Smooth muscle cell (in vitro differentiated cells): ENCODE data around the gene DEF6. TPM values are rescaled to one million over a fixed set of nuclear protein-coding genes. Genes with fewer than 3 reads are reported as not detected.
"Not testable (repeated sequence)": the region's sequence is repeated elsewhere in the genome, so short reads cannot be mapped to it uniquely, and the experiment has no call there.

Experiments
- DNase-seq: peaks from one replicate; lab custom pipeline; 2025; ENCODE audit not compliant: unreplicated experiment; lab: John Stamatoyannopoulos, UW
- H2AFZ ChIP-seq: fragments of 200-600 bp; sonication (generic); 2 replicates; pipeline ENCODE4 v1.6.0; 2016; ENCODE audit warnings: antibody characterized with exemption, low read depth, mild to moderate bottlenecking
- H3F3A ChIP-seq: fragments of 200-600 bp; sonication (generic); 2 replicates; pipeline ENCODE4 v1.6.0; 2017; ENCODE audit warnings: antibody characterized with exemption, low read depth
- H3K27ac ChIP-seq: fragments of 200-600 bp; sonication (generic); 2 replicates; pipeline ENCODE4 v1.5.1; 2016; ENCODE audit warnings: low read depth, mild to moderate bottlenecking
- H3K27me3 ChIP-seq: fragments of 200-600 bp; sonication (generic); 2 replicates; pipeline ENCODE4 v1.6.1; 2016; ENCODE audit warnings: low read depth, mild to moderate bottlenecking
- H3K36me3 ChIP-seq: fragments of 200-600 bp; sonication (generic); 2 replicates; pipeline ENCODE4 v1.5.1; 2016; ENCODE audit warnings: low read depth
- H3K4me1 ChIP-seq: fragments of 200-600 bp; sonication (generic); 2 replicates; pipeline ENCODE4 v1.5.1; 2016; ENCODE audit warnings: low read depth
- H3K4me2 ChIP-seq: fragments of 200-600 bp; sonication (generic); 2 replicates; pipeline ENCODE4 v1.6.0; 2016; ENCODE audit warnings: mild to moderate bottlenecking
- H3K4me3 ChIP-seq: fragments of 200-600 bp; sonication (generic); 2 replicates; pipeline ENCODE4 v1.5.1; 2016; ENCODE audit warnings: mild to moderate bottlenecking
- H3K79me2 ChIP-seq: fragments of 200-600 bp; sonication (generic); 2 replicates; pipeline ENCODE4 v1.6.0; 2016; ENCODE audit warnings: low read depth, mild to moderate bottlenecking
- H3K9ac ChIP-seq: fragments of 200-600 bp; sonication (generic); 2 replicates; pipeline ENCODE4 v1.6.0; 2016; ENCODE audit warnings: low read depth
- H3K9me3 ChIP-seq: fragments of 200-600 bp; sonication (generic); replicated peaks from 2 replicates; pipeline ENCODE4 v1.5.1; 2016; ENCODE audit warnings: low read depth
- H4K20me1 ChIP-seq: fragments of 200-600 bp; sonication (generic); 2 replicates; pipeline ENCODE4 v1.6.0; 2016; ENCODE audit warnings: low read depth
- CTCF ChIP-seq: fragments of 200-600 bp; sonication (generic); IDR thresholded peaks from 2 replicates; pipeline ENCODE4 v1.5.1; 2017; ENCODE audit warnings: borderline replicate concordance, mild to moderate bottlenecking, antibody characterized with exemption; ENCODE audit not compliant: insufficient read depth, poor library complexity, severe bottlenecking
- WGBS: methylation state at CpG from one replicate; pipeline ENCODE4 v1.1.7; 2016; ENCODE audit warnings: low lambda C conversion rate; 5-methylcytosine and 5-hydroxymethylcytosine counted together
- polyA plus RNA-seq: library from polyadenylated mRNA; unstranded; fragments of >200 nt; fragmentation: Nextera tagmentation; extraction: Ambion mirVana; gene quantifications from 2 replicates; pipeline ENCODE4 v1.2.1, GENCODE V29; 2016
- total RNA-seq: library from RNA; depleted of rRNA; stranded (reverse); fragments of >200 nt; gene quantifications from 2 replicates; pipeline ENCODE4 v1.2.3, GENCODE V29; 2014

DEF6 gene
- total and polyA plus RNA-seq, 2 experiments from 2014 or later = 2.8 to 3.6 TPM

GRCh38 chr6:35320031-35320410 lies 22.4 kb downstream of the DEF6 start:
- 92% methylated on average over 2 of the region's 2 CpGs for WGBS
- no peak for DNase-seq
- no peak overlapping the region for H3K9ac ChIP-seq
- no peak for TF ChIP-seq CTCF
- no peaks in the 10 kb centered on the region for H3K36me3 ChIP-seq
- H4K20me1 ChIP-seq = no peaks in the 10 kb centered on the region
- no peaks in the 10 kb centered on the region for H3F3A ChIP-seq
- H3K4me1 ChIP-seq = no peaks in the 10 kb centered on the region
- no peaks in the 10 kb centered on the region for H3K79me2 ChIP-seq
- no peak overlapping the region for H2AFZ ChIP-seq
- no peak overlapping the region for H3K4me2 ChIP-seq
- H3K4me3 ChIP-seq = no peak overlapping the region
- H3K9me3 ChIP-seq = no peaks in the 10 kb centered on the region
- peaks cover 18% of the 10 kb centered on the region for H3K27me3 ChIP-seq
- no peak overlapping the region for H3K27ac ChIP-seq

- Histone ChIP-seq H3K9me3 (no peaks in the 10 kb centered on the region), H3F3A (no peaks in the 10 kb centered on the region), H3K27ac (no peak overlapping the region), H3K4me2 (no peak overlapping the region), H3K9ac (no peak overlapping the region), H3K27me3 (peaks cover 15% of the 10 kb centered on the region), H4K20me1 (no peaks in the 10 kb centered on the region), H3K79me2 (no peaks in the 10 kb centered on the region), H3K4me3 (no peak overlapping the region), H2AFZ (no peak overlapping the region), H3K36me3 (no peaks in the 10 kb centered on the region), H3K4me1 (no peaks in the 10 kb centered on the region)
- DNase-seq = no peak
- no peak for TF ChIP-seq CTCF
- WGBS = 91% methylated on average over 8 of the region's 8 CpGs
Observed at GRCh38 chr6:35321091-35321490, 23.5 kb downstream of the DEF6 start.

GRCh38 chr6:35327349-35328027 lies 29.9 kb downstream of the DEF6 start:
- H3K27me3 ChIP-seq = no peaks in the 10 kb centered on the region
- DNase-seq = no peak
- H3K4me3 ChIP-seq = no peak overlapping the region
- H3K9ac ChIP-seq = no peak overlapping the region
- H3F3A ChIP-seq = no peaks in the 10 kb centered on the region
- 42% methylated on average over 7 of the region's 7 CpGs for WGBS
- no peaks in the 10 kb centered on the region for H3K36me3 ChIP-seq
- H2AFZ ChIP-seq = no peak overlapping the region
- H3K4me2 ChIP-seq = no peak overlapping the region
- H3K79me2 ChIP-seq = no peaks in the 10 kb centered on the region
- TF ChIP-seq CTCF = peak; percentile 35
- no peak overlapping the region for H3K27ac ChIP-seq
- no peaks in the 10 kb centered on the region for H4K20me1 ChIP-seq
- no peaks in the 10 kb centered on the region for H3K9me3 ChIP-seq
- H3K4me1 ChIP-seq = no peaks in the 10 kb centered on the region

GRCh38 chr6:35328108-35328723 lies 30.6 kb downstream of the DEF6 start:
- no peak overlapping the region for H3K27ac ChIP-seq
- no peaks in the 10 kb centered on the region for H4K20me1 ChIP-seq
- no peaks in the 10 kb centered on the region for H3K36me3 ChIP-seq
- H3F3A ChIP-seq = no peaks in the 10 kb centered on the region
- H3K9me3 ChIP-seq = no peaks in the 10 kb centered on the region
- 100% methylated on average over 1 of the region's 1 CpG for WGBS
- H3K27me3 ChIP-seq = no peaks in the 10 kb centered on the region
- no peak overlapping the region for H3K4me3 ChIP-seq
- no peaks in the 10 kb centered on the region for H3K79me2 ChIP-seq
- no peak for TF ChIP-seq CTCF
- H2AFZ ChIP-seq = no peak overlapping the region
- DNase-seq = no peak
- H3K4me2 ChIP-seq = no peak overlapping the region
- H3K9ac ChIP-seq = no peak overlapping the region
- no peaks in the 10 kb centered on the region for H3K4me1 ChIP-seq

GRCh38 chr6:35328965-35329364 lies 31.3 kb downstream of the DEF6 start:
- DNase-seq = not testable (repeated sequence)

More at GRCh38 chr6:35328965-35329364, 31.3 kb downstream of the DEF6 start:
- not testable (repeated sequence) for H2AFZ ChIP-seq, H3K79me2 ChIP-seq, H3K4me1 ChIP-seq, H3K27ac ChIP-seq, H3K4me3 ChIP-seq, H3K27me3 ChIP-seq, H4K20me1 ChIP-seq, H3K9ac ChIP-seq, H3K36me3 ChIP-seq, H3K4me2 ChIP-seq, H3F3A ChIP-seq, H3K9me3 ChIP-seq
- 97% methylated on average over 8 of the region's 8 CpGs for WGBS
